ENCODE measurements around the gene CEP95. TPM values are rescaled to one million over a fixed set of nuclear protein-coding genes. Genes with fewer than 3 reads are reported as not detected.
"Not testable (repeated sequence)": the region's sequence is repeated elsewhere in the genome, so short reads cannot be mapped to it uniquely, and the experiment has no call there.

CEP95 gene
- 100 to 1,000 TPM in 2 of 4 donors, 10 to 100 TPM in 2; 89.7 to 171 (median 107) TPM for polyA plus RNA-seq (ENCODE audit: insufficient read length in 4 of 4)

GRCh38 chr17:64506576-64507412 is at the start of gene CEP95:
Gene CEP95 (plus strand): TSS chr17:64506977. CDS start chr17:64507098, 121 bp downstream.
- peak in 3 of 4 donors; percentile 95 to 96 (median 95) for DNase-seq (ENCODE audit: low read depth in 4 of 4, low spot score in 3 of 4)

GRCh38 chr17:64457156-64457555 is 49.6 kb upstream of the CEP95 start:
- no peak for DNase-seq (ENCODE audit: low read depth in 4 of 4, low spot score in 3 of 4)

GRCh38 chr17:64458756-64459155 is 48.0 kb upstream of the CEP95 start:
- no peak for DNase-seq (ENCODE audit: low read depth in 4 of 4, low spot score in 3 of 4)

GRCh38 chr17:64459284-64459747 is 47.5 kb upstream of the CEP95 start:
- DNase-seq (ENCODE audit: low read depth in 4 of 4, low spot score in 3 of 4) = no peak

- not testable (repeated sequence) for DNase-seq (ENCODE audit: low read depth in 4 of 4, low spot score in 3 of 4)
Observed at GRCh38 chr17:64459818-64460217, 47.0 kb upstream of the CEP95 start.

GRCh38 chr17:64460955-64461354 is 45.8 kb upstream of the CEP95 start:
- peak in 1 of 4 donors; percentile 12 for DNase-seq (ENCODE audit: low read depth in 4 of 4, low spot score in 3 of 4)

- no peak for DNase-seq (ENCODE audit: low read depth in 4 of 4, low spot score in 3 of 4)
Observed at GRCh38 chr17:64461788-64462187, 45.0 kb upstream of the CEP95 start.

GRCh38 chr17:64466019-64466735 is 40.6 kb upstream of the CEP95 start:
- no peak for DNase-seq (ENCODE audit: low read depth in 4 of 4, low spot score in 3 of 4)

- DNase-seq (ENCODE audit: low read depth in 4 of 4, low spot score in 3 of 4) = not testable (repeated sequence)
Observed at GRCh38 chr17:64466834-64467233, 39.9 kb upstream of the CEP95 start.

GRCh38 chr17:64470625-64471024 is 36.2 kb upstream of the CEP95 start:
- no peak for DNase-seq (ENCODE audit: low read depth in 4 of 4, low spot score in 3 of 4)

- no peak for DNase-seq (ENCODE audit: low read depth in 4 of 4, low spot score in 3 of 4)
Observed at GRCh38 chr17:64471440-64471839, 35.3 kb upstream of the CEP95 start.

GRCh38 chr17:64472564-64472963 is 34.2 kb upstream of the CEP95 start:
- no peak for DNase-seq (ENCODE audit: low read depth in 4 of 4, low spot score in 3 of 4)

GRCh38 chr17:64477849-64478248 is 28.9 kb upstream of the CEP95 start:
- DNase-seq (ENCODE audit: low read depth in 4 of 4, low spot score in 3 of 4) = no peak

GRCh38 chr17:64480951-64481350 is 25.8 kb upstream of the CEP95 start:
- DNase-seq (ENCODE audit: low read depth in 4 of 4, low spot score in 3 of 4) = no peak

GRCh38 chr17:64484380-64484779 is 22.4 kb upstream of the CEP95 start:
- no peak for DNase-seq (ENCODE audit: low read depth in 4 of 4, low spot score in 3 of 4)

GRCh38 chr17:64488301-64488700 is 18.5 kb upstream of the CEP95 start:
- no peak for DNase-seq (ENCODE audit: low read depth in 4 of 4, low spot score in 3 of 4)

- no peak for DNase-seq (ENCODE audit: low read depth in 4 of 4, low spot score in 3 of 4)
Observed at GRCh38 chr17:64491034-64491860, 15.5 kb upstream of the CEP95 start.

- DNase-seq (ENCODE audit: low read depth in 4 of 4, low spot score in 3 of 4) = no peak
Observed at GRCh38 chr17:64491994-64492393, 14.8 kb upstream of the CEP95 start.

- DNase-seq (ENCODE audit: low read depth in 4 of 4, low spot score in 3 of 4) = no peak
Observed at GRCh38 chr17:64492481-64493109, 14.2 kb upstream of the CEP95 start.

GRCh38 chr17:64494121-64494520 is 12.7 kb upstream of the CEP95 start:
- no peak for DNase-seq (ENCODE audit: low read depth in 4 of 4, low spot score in 3 of 4)

All from left renal pelvis (tissue), 4 donors.